ENCODE results near the gene C15orf40. TPM values are rescaled to one million over a fixed set of nuclear protein-coding genes. Genes with fewer than 3 reads are reported as not detected.
"Not testable (repeated sequence)": the region's sequence is repeated elsewhere in the genome, so short reads cannot be mapped to it uniquely, and the experiment has no call there.

Gene C15orf40
- total RNA-seq, 1 experiment from 2014 or later = 40.7 TPM

- Mint-ChIP-seq H3K4me1 (ENCODE audit: low read depth, unreplicated experiment) (peaks cover 18% of the 10 kb centered on the region), H3K27me3 (ENCODE audit: unreplicated experiment) (no peaks in the 10 kb centered on the region), H3K4me3 (ENCODE audit: low read depth, unreplicated experiment) (no peak overlapping the region), H3K27ac (ENCODE audit: unreplicated experiment) (no peak overlapping the region), H3K9me3 (ENCODE audit: low read depth, unreplicated experiment) (no peaks in the 10 kb centered on the region), H3K36me3 (ENCODE audit: insufficient read depth, unreplicated experiment) (peaks cover 35% of the 10 kb centered on the region)
- intact Hi-C loops (cut with micrococcal nuclease; ENCODE audit: unreplicated experiment) = no loop called here
- no TSS peak for BruUV-seq (replicated peaks)
- no peak for DNase-seq
- CTCF ChIA-PET = no interaction called here
- TF ChIP-seq CTCF (IDR thresholded peaks at IDR 0.05; ENCODE audit: unreplicated experiment) = no peak
Observed at GRCh38 chr15:83046558-83047127, 35.2 kb upstream of the C15orf40 start.

GRCh38 chr15:83044156-83044555 lies 32.7 kb upstream of the C15orf40 start:
- peaks cover 49% of the 10 kb centered on the region for H3K36me3 Mint-ChIP-seq (ENCODE audit: insufficient read depth, unreplicated experiment)
- TF ChIP-seq CTCF (IDR thresholded peaks at IDR 0.05; ENCODE audit: unreplicated experiment) = no peak
- no peak for DNase-seq
- H3K27me3 Mint-ChIP-seq (ENCODE audit: unreplicated experiment) = no peaks in the 10 kb centered on the region
- no peak overlapping the region for H3K4me3 Mint-ChIP-seq (ENCODE audit: low read depth, unreplicated experiment)
- no TSS peak for BruUV-seq (replicated peaks)
- intact Hi-C loops (cut with micrococcal nuclease; ENCODE audit: unreplicated experiment) = no loop called here
- H3K9me3 Mint-ChIP-seq (ENCODE audit: low read depth, unreplicated experiment) = no peaks in the 10 kb centered on the region
- H3K27ac Mint-ChIP-seq (ENCODE audit: unreplicated experiment) = no peak overlapping the region
- CTCF ChIA-PET = no interaction called here
- peaks cover 18% of the 10 kb centered on the region for H3K4me1 Mint-ChIP-seq (ENCODE audit: low read depth, unreplicated experiment)

GRCh38 chr15:83039206-83039605 lies 27.8 kb upstream of the C15orf40 start:
- no peak for DNase-seq
- Mint-ChIP-seq H3K27ac (ENCODE audit: unreplicated experiment) (no peak overlapping the region), H3K4me3 (ENCODE audit: low read depth, unreplicated experiment) (no peak overlapping the region), H3K4me1 (ENCODE audit: low read depth, unreplicated experiment) (no peaks in the 10 kb centered on the region), H3K36me3 (ENCODE audit: insufficient read depth, unreplicated experiment) (peaks cover 56% of the 10 kb centered on the region), H3K9me3 (ENCODE audit: low read depth, unreplicated experiment) (no peaks in the 10 kb centered on the region), H3K27me3 (ENCODE audit: unreplicated experiment) (no peaks in the 10 kb centered on the region)
- CTCF ChIA-PET = no interaction called here
- intact Hi-C loops (cut with micrococcal nuclease; ENCODE audit: unreplicated experiment) = no loop called here
- TF ChIP-seq CTCF (IDR thresholded peaks at IDR 0.05; ENCODE audit: unreplicated experiment) = no peak
- no TSS peak for BruUV-seq (replicated peaks)

- no peaks in the 10 kb centered on the region for H3K4me1 Mint-ChIP-seq (ENCODE audit: low read depth, unreplicated experiment)
- intact Hi-C loops (cut with micrococcal nuclease; ENCODE audit: unreplicated experiment) = no loop called here
- no peak for DNase-seq
- no peaks in the 10 kb centered on the region for H3K27me3 Mint-ChIP-seq (ENCODE audit: unreplicated experiment)
- no TSS peak for BruUV-seq (replicated peaks)
- no peak overlapping the region for H3K4me3 Mint-ChIP-seq (ENCODE audit: low read depth, unreplicated experiment)
- no peak for TF ChIP-seq CTCF (IDR thresholded peaks at IDR 0.05; ENCODE audit: unreplicated experiment)
- CTCF ChIA-PET = no interaction called here
- no peak overlapping the region for H3K27ac Mint-ChIP-seq (ENCODE audit: unreplicated experiment)
- peaks cover 39% of the 10 kb centered on the region for H3K36me3 Mint-ChIP-seq (ENCODE audit: insufficient read depth, unreplicated experiment)
- H3K9me3 Mint-ChIP-seq (ENCODE audit: low read depth, unreplicated experiment) = peaks cover 2% of the 10 kb centered on the region
Observed at GRCh38 chr15:83036253-83036652, 24.8 kb upstream of the C15orf40 start.

GRCh38 chr15:83031234-83031633 lies 19.8 kb upstream of the C15orf40 start:
- DNase-seq; H3K9me3 Mint-ChIP-seq (ENCODE audit: low read depth, unreplicated experiment); BruUV-seq (replicated peaks); H3K27me3 Mint-ChIP-seq (ENCODE audit: unreplicated experiment); H3K27ac Mint-ChIP-seq (ENCODE audit: unreplicated experiment); intact Hi-C loops (cut with micrococcal nuclease; ENCODE audit: unreplicated experiment); CTCF ChIA-PET; H3K4me3 Mint-ChIP-seq (ENCODE audit: low read depth, unreplicated experiment): not testable (repeated sequence)
- H3K36me3 Mint-ChIP-seq (ENCODE audit: insufficient read depth, unreplicated experiment) = peaks cover 20% of the 10 kb centered on the region
- peaks cover 16% of the 10 kb centered on the region for H3K4me1 Mint-ChIP-seq (ENCODE audit: low read depth, unreplicated experiment)

Measured in Calu3 (cell line).